ENCODE data around the gene C1orf159. TPM values are rescaled to one million over a fixed set of nuclear protein-coding genes. Genes with fewer than 3 reads are reported as not detected.
A peak's percentile ranks its signal among the peaks of the same experiment; 100 is the strongest.

C1orf159 gene
- total and polyA plus RNA-seq, 9 of the 15 experiments (the other 6 are each of a cell fraction or from before 2014, with no cell fraction given), result 0.28 to 54.9 (median 10.6) TPM

DNA sequence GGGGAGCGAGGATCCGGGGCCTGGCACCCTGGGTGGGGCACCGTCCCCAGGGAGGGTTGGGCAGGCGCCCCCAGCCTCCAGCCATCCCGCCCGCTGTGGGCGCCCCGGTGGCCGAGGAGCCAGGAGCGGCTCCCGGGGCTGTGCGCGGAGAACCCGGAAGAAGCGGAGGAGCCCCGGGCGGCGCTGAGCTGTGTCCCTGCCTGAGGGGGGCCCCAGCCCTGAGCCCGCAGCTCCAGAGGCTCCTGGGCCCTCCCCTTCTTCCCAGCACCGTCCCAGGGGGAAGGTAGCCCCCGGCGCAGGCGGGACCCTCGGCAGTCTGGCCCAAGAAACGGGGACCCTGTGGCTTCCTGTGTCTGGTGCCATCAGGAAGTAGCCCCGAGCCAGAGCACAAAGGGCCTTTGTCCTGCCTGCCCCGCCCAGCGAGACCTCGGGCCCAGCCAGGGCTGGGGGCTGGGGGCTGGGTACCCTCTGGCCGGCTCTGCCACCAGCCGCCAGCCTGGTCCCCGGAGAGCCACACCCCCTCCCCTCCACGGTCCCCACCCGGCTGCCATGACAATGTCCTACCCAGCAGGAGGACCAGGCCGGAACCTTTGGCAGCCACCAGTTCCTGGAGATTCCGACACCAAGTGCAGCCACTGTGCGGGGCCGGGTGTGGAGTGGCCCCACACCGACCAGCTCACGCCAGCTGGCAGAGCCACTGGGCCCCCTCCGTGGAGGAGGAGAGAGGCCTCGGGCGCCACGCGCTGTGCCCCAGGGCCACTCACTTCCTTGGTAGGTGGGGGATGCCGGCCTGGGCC is 42.2 kb upstream of the C1orf159 start (continued):
- TF ChIP-seq SIN3B (IDR thresholded peaks at IDR 0.05; ENCODE audit: low read depth) (0 out of 2 replicates have a peak, but pooled peaks have one; percentile 5), ZNF584 (CRISPR knock-in tag; IDR thresholded peaks at IDR 0.05; ENCODE audit: low read depth) (peak; percentile 67; the same call in 1 of the 2 replicates), ZNF766 (CRISPR knock-in tag; conservative IDR thresholded peaks at IDR 0.05) (peak; percentile 71), ZNF282 (CRISPR knock-in tag; IDR thresholded peaks at IDR 0.05) (0 out of 2 replicates have a peak, but pooled peaks have one; percentile 62), ATF1 (CRISPR knock-in tag; IDR thresholded peaks at IDR 0.05) (no peak), ATF1 (tag; IDR thresholded peaks at IDR 0.05) (0 out of 2 replicates have a peak, but pooled peaks have one; percentile 16), KAT7 (CRISPR knock-in tag; IDR thresholded peaks at IDR 0.05; ENCODE audit: borderline replicate concordance) (0 out of 2 replicates have a peak, but pooled peaks have one; percentile 94), SMARCB1 (IDR thresholded peaks at IDR 0.05; ENCODE audit: insufficient read length, low read depth) (no peak), ZNF785 (CRISPR knock-in tag; IDR thresholded peaks at IDR 0.05) (no peak)
- TF ChIP-seq, protein P1, sequence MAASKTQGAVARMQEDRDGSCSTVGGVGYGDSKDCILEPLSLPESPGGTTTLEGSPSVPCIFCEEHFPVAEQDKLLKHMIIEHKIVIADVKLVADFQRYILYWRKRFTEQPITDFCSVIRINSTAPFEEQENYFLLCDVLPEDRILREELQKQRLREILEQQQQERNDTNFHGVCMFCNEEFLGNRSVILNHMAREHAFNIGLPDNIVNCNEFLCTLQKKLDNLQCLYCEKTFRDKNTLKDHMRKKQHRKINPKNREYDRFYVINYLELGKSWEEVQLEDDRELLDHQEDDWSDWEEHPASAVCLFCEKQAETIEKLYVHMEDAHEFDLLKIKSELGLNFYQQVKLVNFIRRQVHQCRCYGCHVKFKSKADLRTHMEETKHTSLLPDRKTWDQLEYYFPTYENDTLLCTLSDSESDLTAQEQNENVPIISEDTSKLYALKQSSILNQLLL (CRISPR knock-in tag; IDR thresholded peaks at IDR 0.05; ENCODE audit: borderline replicate concordance), result no peak
- TF ChIP-seq, protein P2, sequence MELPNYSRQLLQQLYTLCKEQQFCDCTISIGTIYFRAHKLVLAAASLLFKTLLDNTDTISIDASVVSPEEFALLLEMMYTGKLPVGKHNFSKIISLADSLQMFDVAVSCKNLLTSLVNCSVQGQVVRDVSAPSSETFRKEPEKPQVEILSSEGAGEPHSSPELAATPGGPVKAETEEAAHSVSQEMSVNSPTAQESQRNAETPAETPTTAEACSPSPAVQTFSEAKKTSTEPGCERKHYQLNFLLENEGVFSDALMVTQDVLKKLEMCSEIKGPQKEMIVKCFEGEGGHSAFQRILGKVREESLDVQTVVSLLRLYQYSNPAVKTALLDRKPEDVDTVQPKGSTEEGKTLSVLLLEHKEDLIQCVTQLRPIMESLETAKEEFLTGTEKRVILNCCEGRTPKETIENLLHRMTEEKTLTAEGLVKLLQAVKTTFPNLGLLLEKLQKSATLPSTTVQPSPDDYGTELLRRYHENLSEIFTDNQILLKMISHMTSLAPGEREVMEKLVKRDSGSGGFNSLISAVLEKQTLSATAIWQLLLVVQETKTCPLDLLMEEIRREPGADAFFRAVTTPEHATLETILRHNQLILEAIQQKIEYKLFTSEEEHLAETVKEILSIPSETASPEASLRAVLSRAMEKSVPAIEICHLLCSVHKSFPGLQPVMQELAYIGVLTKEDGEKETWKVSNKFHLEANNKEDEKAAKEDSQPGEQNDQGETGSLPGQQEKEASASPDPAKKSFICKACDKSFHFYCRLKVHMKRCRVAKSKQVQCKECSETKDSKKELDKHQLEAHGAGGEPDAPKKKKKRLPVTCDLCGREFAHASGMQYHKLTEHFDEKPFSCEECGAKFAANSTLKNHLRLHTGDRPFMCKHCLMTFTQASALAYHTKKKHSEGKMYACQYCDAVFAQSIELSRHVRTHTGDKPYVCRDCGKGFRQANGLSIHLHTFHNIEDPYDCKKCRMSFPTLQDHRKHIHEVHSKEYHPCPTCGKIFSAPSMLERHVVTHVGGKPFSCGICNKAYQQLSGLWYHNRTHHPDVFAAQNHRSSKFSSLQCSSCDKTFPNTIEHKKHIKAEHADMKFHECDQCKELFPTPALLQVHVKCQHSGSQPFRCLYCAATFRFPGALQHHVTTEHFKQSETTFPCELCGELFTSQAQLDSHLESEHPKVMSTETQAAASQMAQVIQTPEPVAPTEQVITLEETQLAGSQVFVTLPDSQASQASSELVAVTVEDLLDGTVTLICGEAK (IDR thresholded peaks at IDR 0.05), result peak; percentile 44; the same call in 1 of the 2 replicates
- TF ChIP-seq, protein P2 (CRISPR knock-in tag; IDR thresholded peaks at IDR 0.05), result no peak
- TF ChIP-seq, protein P3, sequence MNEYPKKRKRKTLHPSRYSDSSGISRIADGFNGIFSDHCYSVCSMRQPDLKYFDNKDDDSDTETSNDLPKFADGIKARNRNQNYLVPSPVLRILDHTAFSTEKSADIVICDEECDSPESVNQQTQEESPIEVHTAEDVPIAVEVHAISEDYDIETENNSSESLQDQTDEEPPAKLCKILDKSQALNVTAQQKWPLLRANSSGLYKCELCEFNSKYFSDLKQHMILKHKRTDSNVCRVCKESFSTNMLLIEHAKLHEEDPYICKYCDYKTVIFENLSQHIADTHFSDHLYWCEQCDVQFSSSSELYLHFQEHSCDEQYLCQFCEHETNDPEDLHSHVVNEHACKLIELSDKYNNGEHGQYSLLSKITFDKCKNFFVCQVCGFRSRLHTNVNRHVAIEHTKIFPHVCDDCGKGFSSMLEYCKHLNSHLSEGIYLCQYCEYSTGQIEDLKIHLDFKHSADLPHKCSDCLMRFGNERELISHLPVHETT (CRISPR knock-in tag; conservative IDR thresholded peaks at IDR 0.05 in 1 of 2, IDR thresholded peaks at IDR 0.05 in 1 of 2), result peak in 1 of 2 experiments; percentile 74; a peak in 2 of 4 replicates
